ENCODE data around the gene ZNF536. TPM values are rescaled to one million over a fixed set of nuclear protein-coding genes. Genes with fewer than 3 reads are reported as not detected.

Gene ZNF536
- polyA plus RNA-seq, 1 donor (not counting 4 experiments of a cell fraction or from before 2014, with no cell fraction given): not detected

DNA sequence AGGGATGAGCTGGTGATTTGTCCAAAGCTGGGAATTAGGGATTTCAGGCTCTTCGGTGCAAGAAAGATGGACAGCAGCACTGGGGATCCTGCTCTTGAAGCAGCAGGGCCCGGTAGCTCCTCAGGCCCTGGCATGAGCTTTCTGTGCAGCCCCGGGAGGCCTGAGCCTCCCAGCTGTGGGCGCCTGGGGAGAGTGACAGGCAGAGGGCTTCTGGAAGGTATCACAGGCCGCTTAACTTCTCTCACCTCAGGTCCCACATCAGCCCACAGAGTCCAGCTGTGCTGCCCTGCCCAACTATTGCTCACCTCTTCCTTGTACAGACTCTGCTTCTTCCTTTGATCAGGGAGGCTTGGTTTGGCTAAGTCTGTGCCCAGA, 14.6 kb upstream of the ZNF536 start:
- Histone ChIP-seq H3K4me1 (ENCODE audit: control insufficient read depth, extremely low read depth, insufficient read depth, low read length) (no peaks in the 10 kb centered on the region), H3K9me1 (ENCODE audit: control insufficient read depth, extremely low read depth, insufficient read depth, low read length) (no peaks in the 10 kb centered on the region), H3K27me3 (ENCODE audit: control insufficient read depth, extremely low read depth, insufficient read depth, low read length) (no peaks in the 10 kb centered on the region), H3K79me2 (ENCODE audit: control insufficient read depth, insufficient read depth, low read length) (no peaks in the 10 kb centered on the region), H3K27ac (ENCODE audit: control insufficient read depth, insufficient read depth, low read length) (no peak overlapping the region), H3K4me2 (ENCODE audit: control insufficient read depth, extremely low read depth, insufficient read depth, low read depth, low read length) (no peak overlapping the region), H4K20me1 (ENCODE audit: control insufficient read depth, extremely low read depth, insufficient read depth, low read length) (no peaks in the 10 kb centered on the region), H3K4me3 (ENCODE audit: control insufficient read depth in 2 of 3, extremely low read depth in 1 of 3, insufficient read depth in 2 of 3, low read depth in 1 of 3, low read length in 3 of 3) (no peak overlapping the region), H2AFZ (ENCODE audit: control insufficient read depth, low read length) (no peak overlapping the region), H3K9ac (ENCODE audit: control insufficient read depth, extremely low read depth, insufficient read depth, low read length) (no peak overlapping the region), H3K9me3 (ENCODE audit: control insufficient read depth, low read depth, low read length) (no peaks in the 10 kb centered on the region), H3K36me3 (ENCODE audit: control insufficient read depth in 2 of 2, extremely low read depth in 1 of 2, insufficient read depth in 2 of 2, low read length in 2 of 2) (no peaks in the 10 kb centered on the region)
- FAIRE-seq: no peak
- TF ChIP-seq EZH2 (IDR thresholded peaks at IDR 0.05; ENCODE audit: low read length): no peak
- TF ChIP-seq, protein P1, sequence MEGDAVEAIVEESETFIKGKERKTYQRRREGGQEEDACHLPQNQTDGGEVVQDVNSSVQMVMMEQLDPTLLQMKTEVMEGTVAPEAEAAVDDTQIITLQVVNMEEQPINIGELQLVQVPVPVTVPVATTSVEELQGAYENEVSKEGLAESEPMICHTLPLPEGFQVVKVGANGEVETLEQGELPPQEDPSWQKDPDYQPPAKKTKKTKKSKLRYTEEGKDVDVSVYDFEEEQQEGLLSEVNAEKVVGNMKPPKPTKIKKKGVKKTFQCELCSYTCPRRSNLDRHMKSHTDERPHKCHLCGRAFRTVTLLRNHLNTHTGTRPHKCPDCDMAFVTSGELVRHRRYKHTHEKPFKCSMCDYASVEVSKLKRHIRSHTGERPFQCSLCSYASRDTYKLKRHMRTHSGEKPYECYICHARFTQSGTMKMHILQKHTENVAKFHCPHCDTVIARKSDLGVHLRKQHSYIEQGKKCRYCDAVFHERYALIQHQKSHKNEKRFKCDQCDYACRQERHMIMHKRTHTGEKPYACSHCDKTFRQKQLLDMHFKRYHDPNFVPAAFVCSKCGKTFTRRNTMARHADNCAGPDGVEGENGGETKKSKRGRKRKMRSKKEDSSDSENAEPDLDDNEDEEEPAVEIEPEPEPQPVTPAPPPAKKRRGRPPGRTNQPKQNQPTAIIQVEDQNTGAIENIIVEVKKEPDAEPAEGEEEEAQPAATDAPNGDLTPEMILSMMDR (optimal IDR thresholded peaks at IDR 0.05 in 1 of 3, IDR thresholded peaks at IDR 0.05 in 1 of 3, conservative IDR thresholded peaks at IDR 0.05 in 1 of 3; ENCODE audit: extremely low read depth in 1 of 3, insufficient read depth in 2 of 3, low read length in 3 of 3): no peak
- no peak for DNase-seq (ENCODE audit: low read depth, low spot score)
- dilution Hi-C loops (cut with MboI; ENCODE audit: extremely low pct_ligation_motif_present, low sequenced_read_pairs): no loop called here

DNA sequence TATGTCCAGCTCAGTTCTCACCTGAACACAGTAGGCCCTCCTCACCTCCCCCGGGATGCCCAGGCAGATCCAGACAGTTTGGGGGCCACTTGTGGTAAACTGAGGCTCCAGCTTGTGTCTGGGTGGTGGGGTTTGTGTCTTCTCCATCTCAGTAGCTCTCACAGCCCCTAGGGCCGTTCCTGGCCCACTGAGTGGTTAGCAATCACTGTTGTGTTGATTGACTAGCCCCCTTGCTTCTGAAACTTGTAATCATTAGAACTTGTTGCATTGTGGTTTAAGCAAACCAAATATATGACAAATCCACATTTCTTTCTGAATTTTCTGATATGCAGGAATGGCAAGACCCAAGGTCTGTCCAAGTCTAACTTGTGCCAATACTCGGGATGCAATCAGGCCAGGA, 13.9 kb upstream of the ZNF536 start:
- Histone ChIP-seq H3K27ac (ENCODE audit: control insufficient read depth, insufficient read depth, low read length) (no peak overlapping the region), H3K79me2 (ENCODE audit: control insufficient read depth, insufficient read depth, low read length) (no peaks in the 10 kb centered on the region), H3K4me3 (ENCODE audit: control insufficient read depth in 2 of 3, extremely low read depth in 1 of 3, insufficient read depth in 2 of 3, low read depth in 1 of 3, low read length in 3 of 3) (no peak overlapping the region), H3K9me1 (ENCODE audit: control insufficient read depth, extremely low read depth, insufficient read depth, low read length) (no peaks in the 10 kb centered on the region), H3K4me1 (ENCODE audit: control insufficient read depth, extremely low read depth, insufficient read depth, low read length) (no peaks in the 10 kb centered on the region), H4K20me1 (ENCODE audit: control insufficient read depth, extremely low read depth, insufficient read depth, low read length) (no peaks in the 10 kb centered on the region), H3K9me3 (ENCODE audit: control insufficient read depth, low read depth, low read length) (no peaks in the 10 kb centered on the region), H3K4me2 (ENCODE audit: control insufficient read depth, extremely low read depth, insufficient read depth, low read depth, low read length) (no peak overlapping the region), H2AFZ (ENCODE audit: control insufficient read depth, low read length) (no peak overlapping the region), H3K9ac (ENCODE audit: control insufficient read depth, extremely low read depth, insufficient read depth, low read length) (no peak overlapping the region), H3K27me3 (ENCODE audit: control insufficient read depth, extremely low read depth, insufficient read depth, low read length) (no peaks in the 10 kb centered on the region), H3K36me3 (ENCODE audit: control insufficient read depth in 2 of 2, extremely low read depth in 1 of 2, insufficient read depth in 2 of 2, low read length in 2 of 2) (no peaks in the 10 kb centered on the region)
- FAIRE-seq (no peak), DNase-seq (ENCODE audit: low read depth, low spot score) (no peak)
- TF ChIP-seq, protein P1 (optimal IDR thresholded peaks at IDR 0.05 in 1 of 3, IDR thresholded peaks at IDR 0.05 in 1 of 3, conservative IDR thresholded peaks at IDR 0.05 in 1 of 3; ENCODE audit: extremely low read depth in 1 of 3, insufficient read depth in 2 of 3, low read length in 3 of 3): no peak
- no peak for TF ChIP-seq EZH2 (IDR thresholded peaks at IDR 0.05; ENCODE audit: low read length)
- dilution Hi-C loops (cut with MboI; ENCODE audit: extremely low pct_ligation_motif_present, low sequenced_read_pairs): no loop called here

Measured in keratinocyte (primary cell).